H1 (cell line): ENCODE results near the gene GMEB1. TPM values are rescaled to one million over a fixed set of nuclear protein-coding genes. Genes with fewer than 3 reads are reported as not detected.
A peak's percentile ranks its signal among the peaks of the same experiment; 100 is the strongest.

Experiments
- ATF3 ChIP-seq: IDR thresholded peaks from 2 replicates; pipeline ENCODE4 v1.6.1; 2011; ENCODE audit warnings: low read depth, mild to moderate bottlenecking, low read length; ENCODE audit not compliant: insufficient read depth
- CEBPB ChIP-seq: IDR thresholded peaks from 2 replicates; pipeline ENCODE4 v1.6.1; 2012; ENCODE audit warnings: low read depth, low read length
- CHD2 ChIP-seq: IDR thresholded peaks from 2 replicates; pipeline ENCODE4 v1.6.1; 2012; ENCODE audit warnings: low read length, improper control_type of control experiment
- E2F6 ChIP-seq: IDR thresholded peaks from 2 replicates; pipeline ENCODE4 v1.6.1; 2012; ENCODE audit warnings: inconsistent platforms
- EGR1 ChIP-seq: IDR thresholded peaks from 2 replicates; pipeline ENCODE4 v1.6.1; 2011; ENCODE audit warnings: low read depth, low read length, borderline replicate concordance
- EZH2 ChIP-seq: fragments of 200-600 bp; sonication (generic); IDR thresholded peaks from 2 replicates; pipeline ENCODE4 v1.7.1; 2012; ENCODE audit warnings: low read depth, mild to moderate bottlenecking, moderate library complexity, low read length, inconsistent platforms; ENCODE audit not compliant: severe bottlenecking
- JUND ChIP-seq: IDR thresholded peaks from 2 replicates; pipeline ENCODE4 v1.6.1; 2011; ENCODE audit warnings: mild to moderate bottlenecking, improper control_type of control experiment, low read length
- KDM4A ChIP-seq: IDR thresholded peaks from one replicate; pipeline ENCODE4 v1.7.1; 2012; ENCODE audit warnings: low read depth, mild to moderate bottlenecking, moderate library complexity, low read length, inconsistent platforms; ENCODE audit not compliant: severe bottlenecking
- NANOG ChIP-seq: IDR thresholded peaks from 2 replicates; pipeline ENCODE4 v1.6.1; 2011; ENCODE audit warnings: low read length, low read depth, mild to moderate bottlenecking, inconsistent platforms; ENCODE audit not compliant: insufficient read depth, poor library complexity, severe bottlenecking
- POU5F1 ChIP-seq: IDR thresholded peaks from 2 replicates; pipeline ENCODE4 v1.6.1; 2011; ENCODE audit warnings: low read depth, mild to moderate bottlenecking, low read length, moderate library complexity
- RAD21 ChIP-seq, 2 experiments: IDR thresholded peaks in 1 of 2; conservative IDR thresholded peaks in 1 of 2; 2 replicates each; pipeline ENCODE4 v1.6.1; 2011; ENCODE audit warnings: low read depth in 2 of 2, low read length in 2 of 2, improper control_type of control experiment in 1 of 2, inconsistent platforms in 1 of 2, mild to moderate bottlenecking in 1 of 2, moderate library complexity in 1 of 2
- RBBP5 ChIP-seq: IDR thresholded peaks from 2 replicates; pipeline ENCODE4 v1.7.1; 2012; ENCODE audit warnings: low read depth, mild to moderate bottlenecking, inconsistent platforms, low read length, moderate library complexity, borderline replicate concordance
- RNF2 ChIP-seq: fragments of 200-900, 300-1000 bp; sonication (generic); IDR thresholded peaks from 2 replicates; pipeline ENCODE4 v1.7.1; 2016; ENCODE audit warnings: borderline replicate concordance, low read depth, mild to moderate bottlenecking, antibody characterized with exemption, low read length; ENCODE audit not compliant: poor library complexity, severe bottlenecking; ENCODE audit errors: missing control alignments
- RXRA ChIP-seq: IDR thresholded peaks from 2 replicates; pipeline ENCODE4 v1.6.1; 2011; ENCODE audit warnings: low read depth, mild to moderate bottlenecking, low read length, moderate library complexity; ENCODE audit not compliant: insufficient read depth
- SAP30 ChIP-seq: fragments of 300-600 bp; sonication (generic); IDR thresholded peaks from 2 replicates; pipeline ENCODE4 v1.7.1; 2012; ENCODE audit warnings: low read length, moderate library complexity, mild to moderate bottlenecking, inconsistent platforms; ENCODE audit not compliant: insufficient read depth, insufficient replicate concordance
- SP2 ChIP-seq: IDR thresholded peaks from 2 replicates; pipeline ENCODE4 v1.6.1; 2012; ENCODE audit warnings: mild to moderate bottlenecking, low read length, inconsistent platforms
- SP4 ChIP-seq: IDR thresholded peaks from 2 replicates; pipeline ENCODE4 v1.6.1; 2012; ENCODE audit warnings: low read length, inconsistent platforms
- SUZ12 ChIP-seq: fragments of 200-600 bp; sonication (generic); IDR thresholded peaks from 2 replicates; pipeline ENCODE4 v1.6.1; 2012; ENCODE audit warnings: mild to moderate bottlenecking, inconsistent platforms, low read length, moderate library complexity, mixed read lengths
- TAF7 ChIP-seq: optimal IDR thresholded peaks from 2 replicates; pipeline ENCODE3; 2011; ENCODE audit warnings: low read depth, mild to moderate bottlenecking, inconsistent platforms, low read length, moderate library complexity, borderline replicate concordance
- TBP ChIP-seq: IDR thresholded peaks from 2 replicates; pipeline ENCODE4 v1.6.1; 2011; ENCODE audit warnings: low read depth, low read length, improper control_type of control experiment
- TCF12 ChIP-seq: IDR thresholded peaks from 2 replicates; pipeline ENCODE4 v1.6.1; 2011; ENCODE audit warnings: low read depth, mild to moderate bottlenecking, low read length
- polyA plus RNA-seq, 7 experiments: library from polyadenylated mRNA; depleted of rRNA in 3 of 7; stranded (reverse) in 5 of 7; unstranded in 2 of 7; fragments of >200 nt in 5 of 7; fragments of 200-250 nt in 2 of 7; gene quantifications; 1 replicate in 5 of 7; 2 replicates in 1 of 7; 4 replicates in 1 of 7; pipeline versions ENCODE4 v1.2.1 to v1.2.3, GENCODE V29; 2011 to 2013; ENCODE audit warnings: missing spikeins in 2 of 7, mixed read lengths in 2 of 7
- total RNA-seq: library from RNA; stranded (reverse); fragmentation: NEBNext Ultra II Directional; extraction: Animal tissue kit (Norgen Biotek cat#: 25700); gene quantifications from 2 replicates; pipeline ENCODE4 v1.2.1, GENCODE V29; 2021

Gene GMEB1
- total and polyA plus RNA-seq, 2 of the 8 experiments (the other 6 are each of a cell fraction or from before 2014, with no cell fraction given): 13.3 to 26.2 TPM

DNA sequence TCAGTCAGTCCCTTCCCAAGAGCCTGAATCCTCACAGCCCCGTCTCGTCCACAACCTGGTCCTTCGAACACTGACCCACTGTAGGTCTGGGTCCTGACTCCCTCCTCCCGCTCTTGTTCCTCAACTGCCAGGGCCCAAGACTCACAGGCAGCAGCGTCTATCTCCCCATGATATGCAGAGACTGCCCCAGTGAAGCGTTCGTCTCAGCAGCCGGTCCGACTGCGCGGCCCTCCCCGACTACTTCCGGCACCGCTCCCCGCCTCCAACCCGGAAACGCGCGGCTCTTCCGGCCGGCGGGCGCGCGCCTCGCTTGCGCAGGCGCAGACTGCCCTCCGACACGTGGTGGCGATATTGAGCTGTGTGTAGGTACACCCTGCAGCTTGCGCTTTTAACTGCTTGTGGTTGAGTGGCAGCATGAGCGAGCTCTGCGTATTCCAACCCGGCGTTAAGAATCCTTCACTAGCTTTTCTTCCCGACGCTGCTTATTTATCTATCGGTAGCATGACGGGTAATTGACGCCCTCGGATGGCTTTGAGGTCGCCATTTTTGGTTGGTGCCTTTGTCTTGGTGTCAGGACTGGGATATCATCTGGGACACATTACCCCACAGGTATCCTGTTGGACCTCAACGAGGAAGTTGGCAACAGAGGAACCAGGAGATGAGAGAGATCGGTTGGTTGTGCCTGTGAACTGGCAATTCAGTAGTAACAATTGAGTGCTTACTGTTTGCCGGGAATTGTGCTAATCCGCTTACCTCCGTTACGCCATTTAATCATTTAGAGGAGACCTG is 25.5 kb upstream of the GMEB1 start, which contains the start of gene TAF12 (continued):
- peak; percentile 87 for TF ChIP-seq TAF7
- peak; percentile 58 to 64 for TF ChIP-seq RAD21 (IDR thresholded peaks at IDR 0.05 in 1 of 2, conservative IDR thresholded peaks at IDR 0.05 in 1 of 2; ENCODE audit: low read depth in 2 of 2, low read length in 2 of 2)
- no peak for TF ChIP-seq TCF12
- TF ChIP-seq E2F6: peak; percentile 62; the same call in 1 of the 2 replicates
- peak; percentile 95 for TF ChIP-seq KDM4A
- 0 out of 2 replicates have a peak, but pooled peaks have one; percentile 59 for TF ChIP-seq SP4
- TF ChIP-seq CHD2: no peak; the same call in 1 of the 2 replicates
- TF ChIP-seq RNF2: no peak
- no peak for TF ChIP-seq RXRA
- TF ChIP-seq NANOG: no peak
- TF ChIP-seq RBBP5: peak; percentile 56; the same call in 1 of the 2 replicates
- TF ChIP-seq POU5F1: no peak
- TF ChIP-seq SP2: no peak
- TF ChIP-seq CEBPB: no peak; the same call in 1 of the 2 replicates
- no peak for TF ChIP-seq EZH2
- no peak for TF ChIP-seq SAP30
- peak; percentile 81 for TF ChIP-seq EGR1
- TF ChIP-seq ATF3: 0 out of 2 replicates have a peak, but pooled peaks have one; percentile 4
- peak; percentile 89 for TF ChIP-seq TBP
- TF ChIP-seq JUND: peak; percentile 52; the same call in 1 of the 2 replicates
- no peak for TF ChIP-seq SUZ12
